ENCODE measurements around the gene GPR107. TPM values are rescaled to one million over a fixed set of nuclear protein-coding genes. Genes with fewer than 3 reads are reported as not detected.

GPR107 gene
- total RNA-seq, 1 donor from 2014 or later = 23.7 TPM

DNA sequence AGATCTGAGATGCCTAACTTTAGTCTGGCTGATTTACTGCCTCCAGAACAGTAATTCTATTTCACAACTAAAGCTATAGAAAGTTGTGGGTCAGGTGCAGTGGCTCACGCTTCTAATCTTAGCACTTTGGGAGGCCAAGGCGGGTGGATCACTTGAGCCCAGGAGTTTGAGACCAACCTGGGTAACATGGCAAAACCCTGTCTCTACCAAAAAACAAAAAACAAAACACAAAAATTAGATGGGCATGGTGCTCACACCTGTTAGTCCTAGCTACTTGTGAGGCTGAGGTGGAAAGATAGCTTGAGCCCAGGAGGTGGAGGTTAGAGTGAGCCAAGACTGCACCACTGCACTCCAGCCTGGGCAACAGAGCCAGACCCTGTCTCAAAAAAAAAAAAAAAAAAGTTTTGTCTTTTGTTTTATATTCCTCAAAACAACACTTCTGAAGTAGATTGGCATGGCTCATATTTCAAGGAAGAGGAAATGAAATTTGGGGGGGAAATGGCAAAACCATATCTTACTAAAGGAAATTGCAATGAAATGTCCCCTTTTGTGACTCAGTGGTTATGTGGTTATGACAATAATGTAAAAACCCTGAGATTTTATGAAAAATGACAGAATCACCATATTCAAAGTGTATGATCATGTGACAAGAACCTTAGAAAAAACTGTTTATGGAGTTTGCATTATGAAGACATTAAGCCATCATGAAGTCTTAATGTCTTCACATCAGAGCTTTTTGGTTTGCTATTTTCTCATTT lies 26.9 kb upstream of the GPR107 start:
- intact Hi-C loops (cut with DNase I) = no loop called here
- DNase-seq (ENCODE audit: low spot score) = no peak

DNA sequence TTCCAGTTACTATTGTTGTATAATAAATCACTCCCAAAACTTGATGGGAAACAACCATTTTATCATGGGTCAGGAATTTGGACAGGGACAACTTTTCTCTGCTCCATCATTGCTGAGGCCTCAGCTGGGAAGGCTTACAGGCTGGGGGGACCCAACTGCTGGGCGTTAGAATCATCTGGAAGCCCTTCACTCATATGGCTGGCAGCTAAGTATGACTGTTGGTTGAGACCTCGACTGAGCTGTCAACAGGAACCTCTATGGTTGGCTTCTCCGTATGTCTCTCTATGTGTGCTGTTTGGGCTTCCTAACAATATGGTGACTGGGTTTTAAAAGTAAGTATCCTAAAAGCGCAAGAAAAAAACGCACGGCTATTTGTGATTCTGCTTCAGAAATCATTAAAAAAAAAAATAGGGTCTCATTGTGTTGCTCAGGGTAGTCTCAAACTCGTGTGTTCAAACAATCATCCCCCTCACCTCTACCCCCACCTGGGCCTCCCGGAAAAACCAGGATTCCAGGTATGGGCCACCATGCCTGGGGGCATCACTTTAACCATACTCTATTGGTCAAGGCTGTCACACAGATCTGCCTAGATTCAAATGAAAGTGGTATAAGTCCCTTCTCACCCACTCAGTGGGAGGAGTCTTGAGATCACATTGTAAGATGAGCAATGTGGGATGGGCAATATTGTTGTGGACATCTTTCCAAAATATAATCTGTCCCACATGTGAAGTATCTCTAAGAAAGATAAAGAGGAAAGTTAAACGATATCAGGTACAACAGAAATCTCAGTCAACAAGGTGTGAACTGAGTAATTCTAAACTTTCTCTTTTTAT lies 26.0 kb upstream of the GPR107 start:
- DNase-seq (ENCODE audit: low spot score) = no peak
- intact Hi-C loops (cut with DNase I) = no loop called here

DNA sequence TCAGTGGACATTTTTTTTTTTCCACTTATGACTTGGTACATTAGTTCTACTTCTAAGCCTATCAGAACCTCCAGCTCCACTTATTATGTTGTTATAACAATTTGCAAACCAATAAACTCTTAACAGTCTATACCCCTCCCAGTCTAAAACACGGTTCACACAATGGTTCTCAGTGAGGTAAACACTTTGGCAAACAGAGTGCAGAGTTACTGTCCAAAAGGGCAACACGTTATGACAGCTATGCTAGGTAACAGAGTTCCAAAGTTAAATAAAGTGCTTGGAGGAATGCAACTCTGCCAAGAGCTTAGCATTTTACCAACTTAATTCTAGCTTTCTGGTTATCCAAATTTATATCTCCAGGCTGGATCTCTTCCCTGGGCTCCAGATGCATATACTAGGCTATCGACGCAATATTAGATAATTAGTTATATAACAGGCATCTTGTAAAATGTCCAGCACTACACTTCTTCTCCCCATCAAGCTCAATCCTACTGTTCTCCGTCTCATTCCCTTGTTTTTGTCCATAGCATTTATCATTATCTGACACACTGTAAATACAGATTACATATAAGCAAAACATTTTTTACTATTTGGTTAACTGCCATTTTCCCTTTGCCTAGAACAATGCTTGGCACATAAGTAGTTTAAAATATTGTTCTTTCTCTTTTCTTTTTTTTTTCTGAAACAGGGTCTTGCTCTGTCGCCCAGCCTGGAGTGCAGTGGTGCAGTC lies 25.0 kb upstream of the GPR107 start:
- intact Hi-C loops (cut with DNase I) = no loop called here
- DNase-seq (ENCODE audit: low spot score) = no peak

DNA sequence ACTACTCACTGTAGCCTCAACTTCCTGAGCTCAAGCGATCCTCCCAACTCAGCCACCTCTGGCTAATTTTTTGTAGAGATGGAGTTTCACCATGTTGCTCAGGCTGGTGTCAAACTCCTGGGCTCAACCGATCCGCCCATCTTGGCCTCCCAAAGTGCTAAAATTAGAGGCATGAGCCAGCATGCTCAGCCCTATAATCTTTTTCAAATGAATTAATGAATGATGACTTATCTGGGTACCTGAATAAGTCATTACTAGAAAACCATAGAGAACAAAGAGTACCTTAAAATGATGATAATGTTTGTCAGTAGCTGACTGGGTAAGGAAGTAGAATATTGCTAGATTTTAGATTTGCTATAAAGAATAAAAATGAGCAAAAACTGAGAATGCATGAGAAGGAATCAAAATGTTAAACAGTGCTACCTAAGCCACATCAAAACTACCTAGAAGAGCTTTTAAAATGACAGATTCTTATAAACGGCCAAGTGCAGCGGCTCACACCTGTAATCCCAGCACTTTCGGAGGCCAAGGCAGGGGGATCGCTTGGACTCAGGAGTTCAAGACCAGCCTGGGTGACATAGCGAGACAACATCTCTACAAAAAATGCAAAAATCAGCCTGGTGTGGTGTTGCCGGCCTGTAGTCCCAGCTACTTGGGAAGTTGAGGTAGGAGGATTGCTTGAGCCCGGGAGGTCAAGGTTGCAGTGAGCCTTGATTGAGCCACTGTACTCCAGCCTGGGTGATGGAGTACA lies 24.3 kb upstream of the GPR107 start:
- DNase-seq (ENCODE audit: low spot score) = no peak
- intact Hi-C loops (cut with DNase I) = no loop called here

DNA sequence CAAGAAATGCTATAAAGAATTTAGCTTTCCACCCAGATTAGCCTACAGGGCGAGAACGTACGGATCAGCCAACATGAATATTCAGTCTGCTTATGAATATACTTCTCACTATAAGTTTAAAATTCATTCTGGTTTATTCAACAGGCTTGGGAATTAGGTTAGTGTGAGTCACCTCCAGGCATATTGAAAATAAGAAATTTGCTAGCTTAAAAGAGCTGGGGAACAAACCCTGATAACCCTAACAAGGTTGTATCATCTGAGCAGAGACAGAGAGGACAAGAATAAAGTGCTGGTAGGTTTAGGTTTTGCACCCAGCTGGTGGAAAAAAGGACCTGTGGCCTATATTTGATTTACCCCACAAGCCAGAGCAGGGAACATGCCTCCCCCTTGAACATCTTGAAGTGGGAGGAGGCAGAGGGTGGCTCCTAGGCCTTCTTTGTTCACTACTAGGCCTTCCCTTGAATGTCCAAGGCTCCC lies 23.0 kb upstream of the GPR107 start:
- DNase-seq (ENCODE audit: low spot score) = no peak
- intact Hi-C loops (cut with DNase I) = loop anchor here (5.0 kb wide), 1 partner anchor 48 kb away; no protein-coding TSS in a partner anchor

DNA sequence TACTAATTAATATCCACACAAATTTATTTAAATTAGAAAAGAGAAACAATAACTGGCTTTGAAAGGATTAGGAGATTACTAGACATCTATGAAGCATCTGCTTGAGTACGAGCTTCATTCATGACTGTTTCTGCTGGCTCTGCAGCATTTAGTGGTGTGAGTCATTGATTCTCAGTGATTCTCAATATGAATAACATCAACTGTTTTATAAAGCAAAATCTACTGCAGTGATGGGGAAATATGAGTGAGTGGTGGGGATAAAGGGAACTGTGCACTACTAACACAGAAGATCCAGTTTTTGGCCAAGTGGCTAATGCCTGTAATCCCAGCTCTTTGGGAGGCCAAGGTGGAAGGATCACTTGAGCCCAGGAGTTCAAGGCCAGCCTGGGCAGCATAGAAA lies 19.1 kb upstream of the GPR107 start:
- intact Hi-C loops (cut with DNase I) = loop anchor here (5.0 kb wide), 1 partner anchor 52 kb away; no protein-coding TSS in a partner anchor
- DNase-seq (ENCODE audit: low spot score) = no peak

DNA sequence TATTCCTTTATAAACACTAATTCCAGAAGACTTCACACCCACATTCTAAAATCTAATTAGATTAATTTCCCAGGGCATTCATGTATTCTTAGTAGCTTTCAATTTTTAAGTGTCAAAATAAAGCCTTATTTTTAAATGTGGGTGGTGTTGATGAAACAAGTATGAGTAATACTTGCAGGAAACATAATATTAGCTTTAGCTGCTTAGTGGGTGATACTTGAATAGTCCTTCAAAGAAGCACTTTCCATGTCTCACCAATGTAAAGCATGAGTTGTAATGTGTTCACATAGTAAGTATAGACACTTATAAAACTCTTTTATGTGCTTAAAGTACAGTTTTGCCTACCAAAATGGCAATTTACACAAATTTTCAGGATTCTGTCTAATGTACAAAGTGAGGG lies 17.6 kb upstream of the GPR107 start:
- intact Hi-C loops (cut with DNase I) = no loop called here

DNA sequence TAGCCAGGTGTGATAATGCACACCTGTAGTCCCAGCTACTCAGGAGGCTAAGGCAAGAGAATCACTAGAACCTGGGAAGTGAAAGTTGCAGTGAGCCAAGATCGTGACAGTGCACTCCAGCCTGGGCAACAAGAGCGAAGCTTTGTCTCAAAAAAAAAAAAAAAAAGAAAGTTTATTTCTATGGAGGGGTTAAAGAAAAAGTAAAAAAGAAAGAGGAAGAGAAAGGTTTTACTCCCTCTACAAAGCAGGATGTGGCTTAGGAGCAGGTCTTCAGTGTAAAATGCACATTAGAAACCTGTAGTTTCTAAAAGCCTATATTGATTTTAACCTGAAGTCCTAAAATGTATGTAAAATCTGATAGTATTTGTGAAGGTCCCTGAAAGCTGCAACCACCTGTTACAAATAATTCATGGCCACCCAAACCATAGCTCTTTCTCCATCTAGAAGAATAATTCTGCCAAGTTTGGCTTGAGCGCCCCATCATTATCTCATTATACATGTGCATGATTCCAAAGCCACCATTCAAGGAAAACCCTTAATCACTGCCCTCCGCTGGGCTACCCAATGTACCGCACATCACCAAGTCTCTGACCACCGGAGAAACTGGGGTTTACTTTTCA lies 14.1 kb upstream of the GPR107 start:
- intact Hi-C loops (cut with DNase I) = loop anchor here (5.0 kb wide), 1 partner anchor 77 kb away; no protein-coding TSS in a partner anchor
- no peak for DNase-seq (ENCODE audit: low spot score)

More for the DNA sequence above, 17.6 kb upstream of the GPR107 start:
- DNase-seq (ENCODE audit: low spot score) = no peak

DNA sequence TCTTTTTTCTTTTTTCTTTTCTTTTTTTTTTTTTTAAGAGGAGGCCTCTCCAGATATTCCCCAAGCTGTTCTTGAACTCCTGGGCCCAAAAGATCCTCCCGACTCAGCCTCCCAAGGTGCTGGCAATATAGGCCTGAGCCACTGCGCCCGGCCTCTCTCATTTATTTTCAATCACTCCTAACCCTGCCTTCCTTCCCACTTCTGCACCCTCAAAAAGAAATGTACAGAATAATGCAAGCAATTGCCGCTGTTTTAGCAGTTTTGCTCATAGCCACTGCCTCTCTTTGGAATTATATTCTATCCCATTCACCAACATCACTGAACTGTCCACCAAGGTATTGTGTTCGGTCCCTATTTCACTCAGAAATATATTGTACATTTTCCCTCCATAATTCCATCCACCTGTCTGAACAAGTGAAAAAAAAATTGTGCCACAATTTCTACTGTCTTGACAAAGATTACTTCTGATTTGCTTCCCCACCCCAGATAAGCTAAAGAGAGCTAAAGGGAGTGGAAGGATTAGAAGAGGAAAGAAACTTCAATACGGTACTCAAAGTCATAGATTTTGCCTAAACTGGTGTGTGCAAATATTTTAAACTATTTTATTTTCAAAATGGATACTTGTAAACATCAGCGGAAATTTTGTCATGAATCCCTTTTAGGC lies 12.6 kb upstream of the GPR107 start:
- intact Hi-C loops (cut with DNase I) = loop anchor here (5.0 kb wide), 1 partner anchor 79 kb away; no protein-coding TSS in a partner anchor
- no peak for DNase-seq (ENCODE audit: low spot score)

DNA sequence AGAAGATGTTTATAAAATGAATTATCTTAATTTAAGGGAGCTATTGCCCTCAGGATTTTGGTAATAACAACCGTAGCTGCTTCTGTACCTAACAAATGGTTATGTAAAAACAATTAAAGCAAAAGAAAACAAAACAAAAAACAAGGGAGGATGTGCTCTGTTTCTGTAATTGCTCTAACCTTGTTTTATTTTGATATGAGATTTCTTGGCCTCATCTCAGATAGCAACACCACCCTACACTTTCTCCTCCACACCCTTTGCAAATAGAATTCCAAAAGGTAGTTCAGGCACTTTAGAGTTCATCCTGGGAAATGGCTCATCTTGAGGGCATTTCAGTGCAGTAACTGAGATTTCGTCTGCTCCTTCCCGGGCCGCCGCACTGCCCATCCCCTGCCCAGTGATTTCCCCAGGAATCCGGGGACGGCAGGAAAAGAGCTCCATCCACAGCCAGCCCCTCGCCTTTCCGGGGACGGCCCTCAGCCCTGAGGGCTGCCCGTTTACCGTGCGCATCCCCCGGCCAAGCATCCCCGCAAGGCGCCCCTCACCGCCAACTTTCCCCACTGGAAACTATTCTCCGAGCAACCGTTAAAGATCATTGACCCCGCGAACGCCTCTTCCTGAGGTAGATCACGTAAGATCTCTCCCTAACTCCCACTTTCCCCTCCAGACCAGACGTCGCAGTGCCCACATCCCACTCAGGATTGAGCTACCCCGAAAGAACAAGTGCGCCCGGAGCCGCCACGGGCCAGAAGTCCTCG lies 11.9 kb upstream of the GPR107 start:
- intact Hi-C loops (cut with DNase I) = loop anchor here (2.0 to 5.0 kb wide), 2 partner anchors 80 to 157 kb away; no protein-coding TSS in a partner anchor
- DNase-seq (ENCODE audit: low spot score) = no peak

DNA sequence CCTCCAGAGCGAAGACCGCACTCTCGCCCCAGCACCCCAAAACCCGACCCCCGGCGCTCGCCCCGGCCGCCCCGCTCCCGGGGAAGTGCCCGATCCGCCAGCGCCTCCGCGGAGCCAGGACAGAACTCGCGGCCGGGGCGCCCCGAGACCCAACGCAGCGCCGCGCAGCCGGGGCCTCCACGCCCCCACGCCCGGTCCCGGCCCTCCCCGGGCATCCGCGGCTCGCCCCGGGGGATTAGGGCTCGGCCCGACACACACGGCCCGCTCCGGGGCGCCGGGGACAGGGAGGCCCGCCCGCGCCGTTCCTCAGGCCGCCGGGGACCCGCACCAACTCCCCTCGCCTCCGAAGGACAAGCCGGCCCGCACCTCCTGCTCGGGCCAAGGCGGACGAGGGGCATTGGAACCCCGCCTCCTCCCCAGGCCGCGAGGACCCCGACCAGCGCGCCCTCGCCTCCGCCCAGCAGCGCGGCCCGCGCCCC lies 11.3 kb upstream of the GPR107 start:
- peak; percentile 81 for DNase-seq (ENCODE audit: low spot score)
- intact Hi-C loops (cut with DNase I) = loop anchor here (2.0 to 5.0 kb wide), 2 partner anchors 80 to 158 kb away; no protein-coding TSS in a partner anchor

DNA sequence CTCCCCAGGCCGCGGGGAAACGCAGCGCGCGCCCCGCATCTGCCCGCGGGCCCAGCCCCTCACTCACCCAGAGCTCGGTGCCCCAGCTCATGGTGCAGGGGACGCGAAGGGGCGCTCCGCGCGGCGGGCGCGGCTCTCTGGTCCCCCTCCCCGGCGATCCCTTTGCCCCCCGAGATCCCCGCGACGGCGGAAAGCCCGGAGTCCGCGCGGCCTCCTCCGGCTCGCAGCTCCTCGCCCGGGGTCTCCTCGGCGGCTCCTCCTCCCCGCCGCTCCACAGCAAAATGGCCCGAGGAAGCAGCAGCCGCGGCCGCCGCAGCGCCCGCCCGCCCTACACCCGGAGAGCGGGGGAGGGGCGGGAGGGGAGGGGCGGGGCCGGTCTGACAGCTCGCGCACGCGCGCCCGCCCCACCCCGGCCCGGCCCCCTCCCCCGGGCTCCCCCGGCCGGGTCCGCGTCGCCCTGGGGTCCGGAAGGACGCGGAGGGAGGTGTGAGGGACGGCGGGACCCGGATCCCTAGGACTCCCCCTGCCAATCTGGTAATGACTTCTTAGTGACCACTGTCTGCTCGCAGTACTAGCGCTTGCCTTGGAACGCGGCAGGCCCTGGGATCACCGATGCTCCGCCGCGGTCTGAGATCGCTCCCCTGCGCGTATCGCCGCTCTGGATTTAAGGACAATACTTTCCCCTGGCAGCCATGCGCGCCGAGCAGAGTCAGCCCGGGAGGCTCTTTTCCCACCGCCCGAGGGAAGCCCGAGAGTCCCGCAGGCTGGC lies 10.6 kb upstream of the GPR107 start, which contains the start of gene FNBP1:
FNBP1 (minus strand) TSS at position 305 of the 769 bp plus-strand sequence; CDS start at position 91, 214 bp downstream.
- DNase-seq (ENCODE audit: low spot score) = peak; percentile 93
- intact Hi-C loops (cut with DNase I) = loop anchor here (2.0 to 5.0 kb wide), 2 partner anchors 81 to 158 kb away; no protein-coding TSS in a partner anchor

DNA sequence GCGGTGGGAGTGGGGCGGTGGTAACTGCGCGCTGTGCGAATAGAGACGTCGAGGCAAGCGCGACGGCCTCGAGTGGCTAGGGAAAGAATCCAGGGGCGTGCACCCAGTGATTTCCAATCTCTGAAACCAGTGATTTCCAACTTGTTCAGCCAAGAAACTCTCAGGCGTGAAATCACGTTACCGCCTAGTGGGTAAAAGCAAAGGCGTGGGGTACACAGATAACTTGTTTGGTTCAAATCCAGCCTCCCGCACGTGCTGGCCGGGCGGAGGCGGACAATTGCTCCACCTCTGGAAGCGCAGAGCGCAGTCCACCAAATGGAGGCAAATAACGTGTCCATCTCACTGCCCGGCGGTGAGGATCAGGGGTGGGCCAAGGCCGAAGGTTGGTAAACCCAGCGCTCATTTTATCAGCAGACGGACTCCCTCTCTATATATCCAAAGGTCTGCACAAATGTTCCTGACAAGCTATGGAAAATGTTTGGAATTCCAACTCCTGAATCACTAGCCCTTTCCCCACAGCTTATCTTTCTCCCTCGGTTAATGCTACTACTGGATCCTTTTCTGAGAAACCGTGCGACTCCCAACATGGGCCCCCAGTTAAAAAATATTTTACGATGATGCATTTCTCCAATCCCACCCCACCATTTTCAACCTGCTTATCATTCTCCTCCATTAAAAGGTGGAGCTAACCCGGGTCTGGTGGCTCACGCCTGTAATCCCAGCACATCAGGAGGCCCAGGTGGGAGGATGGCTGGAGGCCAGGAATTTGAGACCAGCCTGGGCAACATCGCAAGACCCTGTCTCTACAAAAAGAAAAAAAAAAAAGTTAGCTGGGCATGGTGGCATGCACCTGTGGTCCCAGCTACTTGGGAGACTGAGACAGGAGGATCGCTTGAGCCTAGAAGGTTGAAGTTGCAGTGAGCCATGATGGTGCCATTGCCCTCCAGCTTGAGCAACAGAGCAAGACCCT lies 9.8 kb upstream of the GPR107 start:
- intact Hi-C loops (cut with DNase I) = loop anchor here (2.0 to 5.0 kb wide), 2 partner anchors 82 to 159 kb away; no protein-coding TSS in a partner anchor
- peak; percentile 79 for DNase-seq (ENCODE audit: low spot score)

DNA sequence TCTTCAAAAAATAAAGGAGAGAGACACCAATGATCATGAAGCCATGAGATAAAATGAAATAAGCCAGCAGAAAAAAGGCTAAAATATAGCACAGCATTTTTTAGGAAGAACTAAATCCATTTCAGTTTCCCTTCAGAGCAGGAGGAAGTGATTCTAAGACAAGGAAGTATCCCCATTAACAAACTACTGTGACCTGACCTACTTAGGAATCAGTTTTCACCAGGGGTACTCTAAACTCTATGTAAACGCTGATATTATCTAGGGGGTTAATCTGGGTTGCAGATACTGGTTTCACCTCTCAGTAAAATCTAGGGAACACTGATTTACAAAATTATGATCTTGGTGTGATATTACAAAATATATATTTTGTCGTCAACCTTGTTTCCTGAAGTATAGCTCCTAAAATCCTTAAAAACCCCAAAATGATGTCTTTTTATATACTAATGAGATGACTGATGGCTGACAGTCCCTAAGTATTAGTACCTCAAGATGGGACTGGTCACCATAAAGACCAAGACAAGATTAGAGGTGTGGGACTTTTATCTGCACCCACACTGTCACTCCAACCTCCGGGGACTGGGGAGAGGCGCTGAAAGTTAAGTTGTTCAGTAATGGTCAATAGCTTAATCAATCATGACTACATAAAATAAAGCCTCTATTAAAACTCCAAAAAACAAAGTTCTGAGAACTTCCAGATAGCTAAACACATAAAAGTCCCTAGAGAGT lies 7.8 kb upstream of the GPR107 start:
- no peak for DNase-seq (ENCODE audit: low spot score)
- intact Hi-C loops (cut with DNase I) = no loop called here

Data from cardiac septum (tissue), 1 donor.